ENCODE results near the gene GAS6.

GRCh38 chr13:113900646-113901045, 36.8 kb upstream of the GAS6 start:
- TF ChIP-seq CTCF (conservative IDR thresholded peaks at IDR 0.05; ENCODE audit: low read depth, low read length) (no peak), EZH2 (IDR thresholded peaks at IDR 0.05; ENCODE audit: low read length, unreplicated experiment) (no peak), EZH2phosphoT487 (IDR thresholded peaks at IDR 0.05; ENCODE audit: borderline replicate concordance, low read length) (no peak)
